ENCODE measurements around the gene PRR16. TPM values are rescaled to one million over a fixed set of nuclear protein-coding genes. Genes with fewer than 3 reads are reported as not detected.

PRR16 gene
- total and polyA plus RNA-seq, 2 experiments from 2014 or later, result 1.0 to 1.7 TPM

- TF ChIP-seq EZH2 (IDR thresholded peaks at IDR 0.05; ENCODE audit: low read depth, unreplicated experiment) (no peak), EZH2phosphoT487 (IDR thresholded peaks at IDR 0.05; ENCODE audit: unreplicated experiment) (no peak), STAT1 (IDR thresholded peaks at IDR 0.05; ENCODE audit: unreplicated experiment) (no peak)
Measured at GRCh38 chr5:120567921-120568320, 103.8 kb downstream of the PRR16 start (continued).

DNA sequence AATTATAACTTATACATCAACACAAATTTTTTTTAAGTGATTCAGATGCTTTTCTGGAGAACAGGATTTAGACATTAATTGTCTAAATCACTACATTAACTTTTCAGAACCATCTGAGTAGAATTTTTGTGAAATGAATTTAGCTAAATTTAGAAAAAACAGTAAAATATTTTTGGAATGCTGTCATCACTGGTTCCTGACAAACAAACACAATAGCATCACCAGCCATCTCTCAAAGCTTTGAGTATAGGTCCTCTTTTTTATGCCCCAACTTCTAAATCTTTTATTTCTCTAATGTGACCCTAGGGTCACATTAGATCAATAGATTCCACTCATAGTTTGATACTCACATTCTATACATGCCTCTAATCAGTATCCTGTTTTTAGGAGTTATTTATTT is 104.6 kb downstream of the PRR16 start:
- Histone ChIP-seq H3K27ac (ENCODE audit: low read depth) (no peak overlapping the region), H3K36me3 (ENCODE audit: insufficient read depth) (no peaks in the 10 kb centered on the region), H3K79me2 (replicated peaks; ENCODE audit: insufficient read depth) (no peaks in the 10 kb centered on the region), H3F3A (replicated peaks; ENCODE audit: low read depth) (no peaks in the 10 kb centered on the region), H3K27me3 (ENCODE audit: insufficient read depth) (no peaks in the 10 kb centered on the region), H3K9me2 (ENCODE audit: insufficient read depth) (0 out of 2 replicates have a peak, but pooled peaks cover 4% of the 10 kb centered on the region), H3K4me3 (no peak overlapping the region), H3K4me2 (no peak overlapping the region), H3K4me1 (ENCODE audit: insufficient read depth) (no peaks in the 10 kb centered on the region), H2AFZ (no peak overlapping the region), H4K20me1 (replicated peaks; ENCODE audit: insufficient read depth) (no peaks in the 10 kb centered on the region)
- DNase-seq (ENCODE audit: low spot score), result no peak
- no peaks in the 10 kb centered on the region for H3K36me3 Mint-ChIP-seq (ENCODE audit: low read depth)
- H3K4me1 Mint-ChIP-seq, result peaks cover 8% of the 10 kb centered on the region; the same call in 1 of the 3 replicates
- ATAC-seq, result no peak
- no peak overlapping the region for H3K27ac Mint-ChIP-seq
- no peaks in the 10 kb centered on the region; the same call in 2 of the 3 replicates for H3K9me3 Mint-ChIP-seq
- no peak overlapping the region for H3K4me3 Mint-ChIP-seq
- TF ChIP-seq, protein P1, sequence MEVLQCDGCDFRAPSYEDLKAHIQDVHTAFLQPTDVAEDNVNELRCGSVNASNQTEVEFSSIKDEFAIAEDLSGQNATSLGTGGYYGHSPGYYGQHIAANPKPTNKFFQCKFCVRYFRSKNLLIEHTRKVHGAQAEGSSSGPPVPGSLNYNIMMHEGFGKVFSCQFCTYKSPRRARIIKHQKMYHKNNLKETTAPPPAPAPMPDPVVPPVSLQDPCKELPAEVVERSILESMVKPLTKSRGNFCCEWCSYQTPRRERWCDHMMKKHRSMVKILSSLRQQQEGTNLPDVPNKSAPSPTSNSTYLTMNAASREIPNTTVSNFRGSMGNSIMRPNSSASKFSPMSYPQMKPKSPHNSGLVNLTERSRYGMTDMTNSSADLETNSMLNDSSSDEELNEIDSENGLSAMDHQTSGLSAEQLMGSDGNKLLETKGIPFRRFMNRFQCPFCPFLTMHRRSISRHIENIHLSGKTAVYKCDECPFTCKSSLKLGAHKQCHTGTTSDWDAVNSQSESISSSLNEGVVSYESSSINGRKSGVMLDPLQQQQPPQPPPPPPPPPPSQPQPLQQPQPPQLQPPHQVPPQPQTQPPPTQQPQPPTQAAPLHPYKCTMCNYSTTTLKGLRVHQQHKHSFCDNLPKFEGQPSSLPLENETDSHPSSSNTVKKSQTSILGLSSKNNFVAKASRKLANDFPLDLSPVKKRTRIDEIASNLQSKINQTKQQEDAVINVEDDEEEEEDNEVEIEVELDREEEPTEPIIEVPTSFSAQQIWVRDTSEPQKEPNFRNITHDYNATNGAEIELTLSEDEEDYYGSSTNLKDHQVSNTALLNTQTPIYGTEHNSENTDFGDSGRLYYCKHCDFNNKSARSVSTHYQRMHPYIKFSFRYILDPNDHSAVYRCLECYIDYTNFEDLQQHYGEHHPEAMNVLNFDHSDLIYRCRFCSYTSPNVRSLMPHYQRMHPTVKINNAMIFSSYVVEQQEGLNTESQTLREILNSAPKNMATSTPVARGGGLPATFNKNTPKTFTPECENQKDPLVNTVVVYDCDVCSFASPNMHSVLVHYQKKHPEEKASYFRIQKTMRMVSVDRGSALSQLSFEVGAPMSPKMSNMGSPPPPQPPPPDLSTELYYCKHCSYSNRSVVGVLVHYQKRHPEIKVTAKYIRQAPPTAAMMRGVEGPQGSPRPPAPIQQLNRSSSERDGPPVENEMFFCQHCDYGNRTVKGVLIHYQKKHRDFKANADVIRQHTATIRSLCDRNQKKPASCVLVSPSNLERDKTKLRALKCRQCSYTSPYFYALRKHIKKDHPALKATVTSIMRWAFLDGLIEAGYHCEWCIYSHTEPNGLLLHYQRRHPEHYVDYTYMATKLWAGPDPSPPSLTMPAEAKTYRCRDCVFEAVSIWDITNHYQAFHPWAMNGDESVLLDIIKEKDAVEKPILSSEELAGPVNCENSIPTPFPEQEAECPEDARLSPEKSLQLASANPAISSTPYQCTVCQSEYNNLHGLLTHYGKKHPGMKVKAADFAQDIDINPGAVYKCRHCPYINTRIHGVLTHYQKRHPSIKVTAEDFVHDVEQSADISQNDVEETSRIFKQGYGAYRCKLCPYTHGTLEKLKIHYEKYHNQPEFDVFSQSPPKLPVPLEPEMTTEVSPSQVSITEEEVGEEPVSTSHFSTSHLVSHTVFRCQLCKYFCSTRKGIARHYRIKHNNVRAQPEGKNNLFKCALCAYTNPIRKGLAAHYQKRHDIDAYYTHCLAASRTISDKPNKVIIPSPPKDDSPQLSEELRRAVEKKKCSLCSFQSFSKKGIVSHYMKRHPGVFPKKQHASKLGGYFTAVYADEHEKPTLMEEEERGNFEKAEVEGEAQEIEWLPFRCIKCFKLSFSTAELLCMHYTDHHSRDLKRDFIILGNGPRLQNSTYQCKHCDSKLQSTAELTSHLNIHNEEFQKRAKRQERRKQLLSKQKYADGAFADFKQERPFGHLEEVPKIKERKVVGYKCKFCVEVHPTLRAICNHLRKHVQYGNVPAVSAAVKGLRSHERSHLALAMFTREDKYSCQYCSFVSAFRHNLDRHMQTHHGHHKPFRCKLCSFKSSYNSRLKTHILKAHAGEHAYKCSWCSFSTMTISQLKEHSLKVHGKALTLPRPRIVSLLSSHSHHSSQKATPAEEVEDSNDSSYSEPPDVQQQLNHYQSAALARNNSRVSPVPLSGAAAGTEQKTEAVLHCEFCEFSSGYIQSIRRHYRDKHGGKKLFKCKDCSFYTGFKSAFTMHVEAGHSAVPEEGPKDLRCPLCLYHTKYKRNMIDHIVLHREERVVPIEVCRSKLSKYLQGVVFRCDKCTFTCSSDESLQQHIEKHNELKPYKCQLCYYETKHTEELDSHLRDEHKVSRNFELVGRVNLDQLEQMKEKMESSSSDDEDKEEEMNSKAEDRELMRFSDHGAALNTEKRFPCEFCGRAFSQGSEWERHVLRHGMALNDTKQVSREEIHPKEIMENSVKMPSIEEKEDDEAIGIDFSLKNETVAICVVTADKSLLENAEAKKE (CRISPR knock-in tag; IDR thresholded peaks at IDR 0.05), result no peak
- TF ChIP-seq EZH2 (IDR thresholded peaks at IDR 0.05; ENCODE audit: low read depth, unreplicated experiment) (no peak), ZNF331 (CRISPR knock-in tag; IDR thresholded peaks at IDR 0.05; ENCODE audit: low read depth) (no peak), NANOG (IDR thresholded peaks at IDR 0.05; ENCODE audit: borderline replicate concordance) (no peak), ETS1 (IDR thresholded peaks at IDR 0.05) (no peak), EZH2phosphoT487 (IDR thresholded peaks at IDR 0.05; ENCODE audit: unreplicated experiment) (no peak), STAT1 (IDR thresholded peaks at IDR 0.05; ENCODE audit: unreplicated experiment) (no peak)
- H3K27me3 Mint-ChIP-seq (ENCODE audit: insufficient read depth, low read depth, poor library complexity), result no peaks in the 10 kb centered on the region

Data from GM23338 (cell line).